OCI-LY7 (cell line): Measurements from ENCODE around the gene LPAR3.

ENCODE experiments used
- EZH2phosphoT487 ChIP-seq: fragments of 200-600 bp; sonication (generic); IDR thresholded peaks from 2 replicates; pipeline ENCODE4 v1.6.1; 2018; ENCODE audit warnings: low read depth, borderline replicate concordance, mild to moderate bottlenecking, mixed run types, antibody characterized with exemption, low read length, moderate library complexity, mixed read lengths
- TF ChIP-seq, protein P1 (sequence below): fragments of 200-600 bp; sonication (generic); conservative IDR thresholded peaks from 2 replicates; pipeline ENCODE4 v1.5.1; 2014; ENCODE audit warnings: mild to moderate bottlenecking, antibody characterized with exemption, low read length, moderate library complexity, mixed read lengths

DNA sequence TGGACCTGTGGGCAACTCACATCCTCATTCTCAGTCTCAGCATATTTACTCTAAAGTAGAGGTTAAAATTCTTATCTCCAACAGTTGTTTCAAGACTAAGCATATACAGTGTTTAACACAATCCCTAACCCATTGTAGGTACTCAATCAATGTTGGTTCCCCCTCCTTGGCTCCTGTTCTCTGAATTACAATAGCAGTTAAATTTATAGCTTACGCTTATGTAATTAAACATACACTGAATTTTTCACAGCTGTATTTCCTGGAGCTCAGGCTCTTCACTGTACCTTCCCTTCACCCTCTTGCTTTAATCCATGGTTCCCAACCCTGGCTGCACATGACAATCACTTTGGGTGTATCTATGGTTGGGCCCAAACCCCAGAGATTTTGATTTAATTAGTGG is 89.4 kb downstream of the LPAR3 start:
- TF ChIP-seq, protein P1, sequence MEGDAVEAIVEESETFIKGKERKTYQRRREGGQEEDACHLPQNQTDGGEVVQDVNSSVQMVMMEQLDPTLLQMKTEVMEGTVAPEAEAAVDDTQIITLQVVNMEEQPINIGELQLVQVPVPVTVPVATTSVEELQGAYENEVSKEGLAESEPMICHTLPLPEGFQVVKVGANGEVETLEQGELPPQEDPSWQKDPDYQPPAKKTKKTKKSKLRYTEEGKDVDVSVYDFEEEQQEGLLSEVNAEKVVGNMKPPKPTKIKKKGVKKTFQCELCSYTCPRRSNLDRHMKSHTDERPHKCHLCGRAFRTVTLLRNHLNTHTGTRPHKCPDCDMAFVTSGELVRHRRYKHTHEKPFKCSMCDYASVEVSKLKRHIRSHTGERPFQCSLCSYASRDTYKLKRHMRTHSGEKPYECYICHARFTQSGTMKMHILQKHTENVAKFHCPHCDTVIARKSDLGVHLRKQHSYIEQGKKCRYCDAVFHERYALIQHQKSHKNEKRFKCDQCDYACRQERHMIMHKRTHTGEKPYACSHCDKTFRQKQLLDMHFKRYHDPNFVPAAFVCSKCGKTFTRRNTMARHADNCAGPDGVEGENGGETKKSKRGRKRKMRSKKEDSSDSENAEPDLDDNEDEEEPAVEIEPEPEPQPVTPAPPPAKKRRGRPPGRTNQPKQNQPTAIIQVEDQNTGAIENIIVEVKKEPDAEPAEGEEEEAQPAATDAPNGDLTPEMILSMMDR, result no peak
- TF ChIP-seq EZH2phosphoT487, result no peak
